PC-9 (cell line): ENCODE data around the gene CKMT2. TPM values are rescaled to one million over a fixed set of nuclear protein-coding genes. Genes with fewer than 3 reads are reported as not detected.

Experiments used
- BruUV-seq: library from RNA; stranded (reverse); fragments of 400-500 nt; replicated peaks from 2 replicates; lab custom pipeline; 2021; lab: Mats Ljungman, UMichigan
- CTCF ChIA-PET: fragments of 300-600 bp; sonication (Branson Sonifier 250); formaldehyde crosslinking; loops from one replicate; lab custom pipeline; 2022; ENCODE audit warnings: antibody characterized with exemption; lab: Charles Lee
- POLR2A ChIA-PET: fragments of 300-600 bp; sonication (Branson Sonifier 250); formaldehyde crosslinking; loops from one replicate; lab custom pipeline; 2022; ENCODE audit warnings: antibody characterized with exemption; ENCODE audit not compliant: unreplicated experiment; lab: Charles Lee
- DNase-seq, 2 experiments: peaks; one replicate each; pipeline versions ENCODE4 v3.0.0 to v3.0.0-alpha.2; 2015 to 2022; ENCODE audit warnings: mixed read lengths in 1 of 2
- H2AFZ ChIP-seq: fragments of 200-600 bp; sonication (generic); 2 replicates; pipeline ENCODE4 v1.8.1; 2017; ENCODE audit warnings: antibody characterized with exemption
- H3F3A ChIP-seq: fragments of 200-600 bp; sonication (generic); 2 replicates; pipeline ENCODE4 v1.8.1; 2017; ENCODE audit warnings: antibody characterized with exemption, mild to moderate bottlenecking, low read depth; ENCODE audit not compliant: insufficient read depth
- H3K27ac ChIP-seq: fragments of 200-600 bp; sonication (generic); 2 replicates; pipeline ENCODE4 v1.6.1; 2016; ENCODE audit warnings: mixed run types
- H3K27me3 ChIP-seq: fragments of 200-600 bp; sonication (generic); 2 replicates; pipeline ENCODE4 v1.6.1; 2016; ENCODE audit warnings: low read depth, mixed run types; ENCODE audit not compliant: insufficient read depth
- H3K36me3 ChIP-seq: fragments of 200-600 bp; sonication (generic); 2 replicates; pipeline ENCODE4 v1.6.1; 2016; ENCODE audit warnings: low read depth, mixed run types
- H3K4me1 ChIP-seq: fragments of 200-600 bp; sonication (generic); replicated peaks from 2 replicates; pipeline ENCODE4 v1.6.1; 2016; ENCODE audit warnings: mixed run types; ENCODE audit not compliant: insufficient read depth
- H3K4me2 ChIP-seq: fragments of 200-600 bp; sonication (generic); 2 replicates; pipeline ENCODE4 v1.6.1; 2017; ENCODE audit warnings: mixed run types
- H3K4me3 ChIP-seq: fragments of 200-600 bp; sonication (generic); 2 replicates; pipeline ENCODE4 v1.6.1; 2016; ENCODE audit warnings: mixed run types
- H3K79me2 ChIP-seq: fragments of 200-600 bp; sonication (generic); 2 replicates; pipeline ENCODE4 v1.6.1; 2017; ENCODE audit warnings: low read depth, mixed run types
- H3K9me2 ChIP-seq: fragments of 200-600 bp; sonication (generic); 2 replicates; pipeline ENCODE4 v1.8.1; 2017; ENCODE audit warnings: mild to moderate bottlenecking; ENCODE audit not compliant: insufficient read depth
- H3K9me3 ChIP-seq: fragments of 200-600 bp; sonication (generic); 2 replicates; pipeline ENCODE4 v1.8.1; 2016; ENCODE audit warnings: low read depth; ENCODE audit not compliant: insufficient read depth
- H4K20me1 ChIP-seq: fragments of 200-600 bp; sonication (generic); 2 replicates; pipeline ENCODE4 v1.8.1; 2017; ENCODE audit not compliant: insufficient read depth
- EZH2 ChIP-seq: fragments of 200-600 bp; sonication (generic); IDR thresholded peaks from 2 replicates; pipeline ENCODE4 v1.8.0; 2017; ENCODE audit warnings: antibody characterized with exemption, low read depth
- intact Hi-C: fragments of 100-400 bp; cut with micrococcal nuclease; formaldehyde crosslinking; loops from one replicate; pipeline ENCODE4 v1.10.0; 2022; ENCODE audit not compliant: unreplicated experiment
- total RNA-seq: library from RNA; stranded (reverse); gene quantifications from 2 replicates; pipeline ENCODE4 v1.2.3, GENCODE V29; 2021
- TF ChIP-seq, protein P1 (sequence below): fragments of 200-600 bp; sonication (generic); conservative IDR thresholded peaks from 2 replicates; pipeline ENCODE4 v1.6.1; 2017; ENCODE audit warnings: mixed run types, antibody characterized with exemption, mild to moderate bottlenecking, moderate library complexity

Gene CKMT2
- total RNA-seq, 1 experiment from 2014 or later, result not detected

DNA sequence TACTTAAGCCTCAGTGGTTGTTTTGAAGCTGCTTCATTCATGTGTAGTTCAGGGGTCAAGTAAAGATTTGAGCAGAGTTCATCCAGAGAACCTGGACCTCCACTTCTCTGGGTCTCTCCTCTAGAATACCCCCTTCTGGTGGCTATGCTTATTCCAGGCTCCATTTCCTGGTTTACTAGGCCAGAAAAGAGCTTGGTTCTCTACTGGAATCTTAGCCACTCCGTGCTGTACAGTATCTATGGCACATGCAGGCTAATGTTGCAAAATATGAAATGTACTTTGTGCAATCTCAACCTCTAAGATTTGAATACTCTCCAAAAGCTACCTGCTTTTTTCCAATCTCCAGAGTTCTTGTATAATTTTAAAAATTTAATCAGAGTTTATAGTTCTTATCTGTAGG lies 50.9 kb downstream of the CKMT2 start:
- H3K4me3 ChIP-seq, result no peak overlapping the region
- no peak overlapping the region for H3K4me2 ChIP-seq
- H3K4me1 ChIP-seq, result no peaks in the 10 kb centered on the region
- no peaks in the 10 kb centered on the region; the same call in 1 of the 2 replicates for H4K20me1 ChIP-seq
- H3K36me3 ChIP-seq, result no peaks in the 10 kb centered on the region
- no peaks in the 10 kb centered on the region for H3F3A ChIP-seq
- no TSS peak for BruUV-seq
- no peaks in the 10 kb centered on the region for H3K9me3 ChIP-seq
- no peak for TF ChIP-seq EZH2
- TF ChIP-seq, protein P1, sequence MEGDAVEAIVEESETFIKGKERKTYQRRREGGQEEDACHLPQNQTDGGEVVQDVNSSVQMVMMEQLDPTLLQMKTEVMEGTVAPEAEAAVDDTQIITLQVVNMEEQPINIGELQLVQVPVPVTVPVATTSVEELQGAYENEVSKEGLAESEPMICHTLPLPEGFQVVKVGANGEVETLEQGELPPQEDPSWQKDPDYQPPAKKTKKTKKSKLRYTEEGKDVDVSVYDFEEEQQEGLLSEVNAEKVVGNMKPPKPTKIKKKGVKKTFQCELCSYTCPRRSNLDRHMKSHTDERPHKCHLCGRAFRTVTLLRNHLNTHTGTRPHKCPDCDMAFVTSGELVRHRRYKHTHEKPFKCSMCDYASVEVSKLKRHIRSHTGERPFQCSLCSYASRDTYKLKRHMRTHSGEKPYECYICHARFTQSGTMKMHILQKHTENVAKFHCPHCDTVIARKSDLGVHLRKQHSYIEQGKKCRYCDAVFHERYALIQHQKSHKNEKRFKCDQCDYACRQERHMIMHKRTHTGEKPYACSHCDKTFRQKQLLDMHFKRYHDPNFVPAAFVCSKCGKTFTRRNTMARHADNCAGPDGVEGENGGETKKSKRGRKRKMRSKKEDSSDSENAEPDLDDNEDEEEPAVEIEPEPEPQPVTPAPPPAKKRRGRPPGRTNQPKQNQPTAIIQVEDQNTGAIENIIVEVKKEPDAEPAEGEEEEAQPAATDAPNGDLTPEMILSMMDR, result no peak
- CTCF ChIA-PET, result no interaction called here
- DNase-seq, result no peak
- H3K27ac ChIP-seq, result no peak overlapping the region
- POLR2A ChIA-PET, result no interaction called here
- intact Hi-C loops, result no loop called here
- H3K79me2 ChIP-seq, result no peaks in the 10 kb centered on the region
- no peaks in the 10 kb centered on the region for H3K9me2 ChIP-seq
- H3K27me3 ChIP-seq, result no peaks in the 10 kb centered on the region
- no peak overlapping the region for H2AFZ ChIP-seq

DNA sequence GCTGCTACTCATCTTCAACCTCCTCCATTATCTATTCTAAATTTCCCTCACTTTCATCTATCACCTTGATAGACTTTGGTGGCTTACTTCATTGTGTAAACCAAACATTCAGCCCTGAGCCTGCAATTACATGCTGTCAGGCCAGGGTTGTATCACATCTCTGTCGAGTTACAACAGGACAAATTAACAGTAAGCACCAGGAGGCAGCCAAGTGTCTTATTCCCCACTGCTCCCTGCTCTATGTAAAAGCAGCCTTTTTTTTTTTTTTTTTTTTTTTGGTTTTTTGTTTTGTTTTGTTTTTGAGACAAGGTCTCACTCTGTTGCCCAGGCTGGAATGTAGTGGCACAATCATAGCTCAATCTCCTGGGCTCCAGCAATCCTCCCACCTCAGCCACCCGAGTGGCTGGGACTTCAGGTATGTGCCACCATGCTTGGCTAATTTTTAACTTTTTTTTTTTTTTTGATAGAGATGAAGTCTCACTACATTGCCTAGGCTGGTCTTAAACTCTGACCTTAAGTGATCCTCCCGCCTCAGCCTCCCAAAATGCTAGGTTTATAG lies 53.0 kb downstream of the CKMT2 start:
- ChIA-PET CTCF (interaction anchor here (1.7 kb wide), 1 partner anchor 13 kb away, joined by 7 read pairs; no protein-coding TSS in a partner anchor), POLR2A (no interaction called here)
- Histone ChIP-seq H3K9me3 (no peaks in the 10 kb centered on the region), H3K27ac (no peak overlapping the region), H3K4me3 (no peak overlapping the region), H2AFZ (no peak overlapping the region), H3K27me3 (no peaks in the 10 kb centered on the region), H3K4me2 (no peak overlapping the region), H3K79me2 (peaks cover 8% of the 10 kb centered on the region; the same call in 1 of the 2 replicates), H3K4me1 (no peaks in the 10 kb centered on the region), H3F3A (no peaks in the 10 kb centered on the region), H4K20me1 (no peaks in the 10 kb centered on the region; the same call in 1 of the 2 replicates), H3K36me3 (no peaks in the 10 kb centered on the region), H3K9me2 (no peaks in the 10 kb centered on the region)
- TF ChIP-seq, protein P1, result no peak
- no peak for TF ChIP-seq EZH2
- no peak for DNase-seq
- no TSS peak for BruUV-seq
- intact Hi-C loops, result no loop called here

DNA sequence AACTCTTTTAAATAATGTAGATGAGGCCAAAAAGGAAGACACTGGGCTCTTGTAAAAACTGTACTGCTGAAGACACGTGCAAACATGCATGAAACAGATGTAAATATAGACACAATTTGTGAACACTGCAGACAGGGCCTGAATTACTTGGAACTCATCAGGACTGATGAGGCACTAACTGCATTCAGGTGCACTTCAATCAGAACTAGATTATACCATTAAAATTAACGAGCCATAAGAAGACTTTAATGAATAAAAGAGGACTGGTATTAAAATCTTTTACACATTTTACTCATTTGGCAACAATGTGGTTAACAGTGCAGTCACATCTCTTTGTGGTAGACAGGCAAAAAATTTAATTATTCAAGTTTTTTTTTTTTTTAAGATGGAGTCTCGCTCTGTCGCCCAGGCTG lies 54.9 kb downstream of the CKMT2 start:
- Histone ChIP-seq H3K36me3 (no peaks in the 10 kb centered on the region), H3K9me2 (no peaks in the 10 kb centered on the region), H3K9me3 (peaks cover 9% of the 10 kb centered on the region; the same call in 1 of the 2 replicates), H3K27me3 (no peaks in the 10 kb centered on the region), H2AFZ (no peak overlapping the region), H3F3A (no peaks in the 10 kb centered on the region), H3K4me3 (no peak overlapping the region), H3K4me1 (no peaks in the 10 kb centered on the region), H3K4me2 (no peak overlapping the region), H3K79me2 (peaks cover 26% of the 10 kb centered on the region), H3K27ac (no peak overlapping the region), H4K20me1 (no peaks in the 10 kb centered on the region; the same call in 1 of the 2 replicates)
- no TSS peak for BruUV-seq
- DNase-seq, result no peak
- ChIA-PET CTCF (no interaction called here), POLR2A (no interaction called here)
- intact Hi-C loops, result no loop called here
- TF ChIP-seq, protein P1, result no peak
- TF ChIP-seq EZH2, result no peak
